Activated CD8-positive, alpha-beta memory T cell treated with anti-CD3 and anti-CD28 coated beads for 4 hours (primary cell): Measurements from ENCODE around the gene MAGEA2B.
"Not testable (repeated sequence)": the region's sequence is repeated elsewhere in the genome, so short reads cannot be mapped to it uniquely, and the experiment has no call there.

Source experiments
- DNase-seq, 2 donors: peaks; one replicate each; pipeline ENCODE4 v3.0.0-alpha.2; 2020; ENCODE audit warnings: low read depth in 2 of 2

MAGEA2B gene, protein sequence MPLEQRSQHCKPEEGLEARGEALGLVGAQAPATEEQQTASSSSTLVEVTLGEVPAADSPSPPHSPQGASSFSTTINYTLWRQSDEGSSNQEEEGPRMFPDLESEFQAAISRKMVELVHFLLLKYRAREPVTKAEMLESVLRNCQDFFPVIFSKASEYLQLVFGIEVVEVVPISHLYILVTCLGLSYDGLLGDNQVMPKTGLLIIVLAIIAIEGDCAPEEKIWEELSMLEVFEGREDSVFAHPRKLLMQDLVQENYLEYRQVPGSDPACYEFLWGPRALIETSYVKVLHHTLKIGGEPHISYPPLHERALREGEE

GRCh38 chrX:152713815-152714787 lies at the start of gene MAGEA2B:
Gene MAGEA2B (plus strand): TSS chrX:152714628. CDS start chrX:152717107, 2,479 bp downstream.
- not testable (repeated sequence) for DNase-seq

- DNase-seq, result no peak
Measured at GRCh38 chrX:152674135-152674534, 40.3 kb upstream of the MAGEA2B start.

DNA sequence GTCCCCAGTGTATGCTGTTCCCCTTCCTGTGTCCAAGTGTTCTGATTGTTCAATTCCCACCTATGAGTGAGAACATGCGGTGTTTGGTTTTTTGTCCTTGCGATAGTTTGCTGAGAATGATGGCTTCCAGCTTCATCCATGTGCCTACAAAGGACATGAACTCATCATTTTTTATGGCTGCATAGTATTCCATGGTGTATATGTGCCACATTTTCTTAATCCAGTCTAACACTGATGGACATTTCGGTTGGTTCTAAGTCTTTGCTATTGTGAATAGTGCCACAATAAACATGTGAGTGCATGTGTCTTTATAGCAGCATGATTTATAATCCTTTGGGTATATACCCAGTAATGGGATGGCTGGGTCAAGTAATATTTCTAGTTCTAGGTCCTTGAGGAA lies 39.8 kb upstream of the MAGEA2B start:
- DNase-seq, result not testable (repeated sequence)

DNA sequence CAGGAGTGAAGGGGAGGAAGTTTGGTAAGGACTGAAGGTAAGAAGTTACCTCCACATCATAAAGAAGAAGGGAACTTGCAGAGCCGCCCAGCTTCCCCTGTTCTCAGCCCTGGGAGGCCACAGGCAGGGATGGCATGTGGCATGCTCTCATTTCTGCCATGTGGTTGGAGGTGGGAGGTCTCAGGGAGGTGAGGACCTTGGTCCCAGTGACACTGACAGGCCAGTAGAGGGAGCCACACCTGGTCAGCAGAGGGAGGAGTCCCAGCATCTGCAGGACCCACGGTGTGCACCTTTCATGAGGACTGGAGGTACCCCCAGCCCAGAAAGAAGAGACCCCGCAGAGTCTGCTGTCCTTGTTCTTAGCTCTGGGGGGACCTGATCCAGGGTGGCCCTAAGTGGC lies 33.4 kb upstream of the MAGEA2B start:
- not testable (repeated sequence) for DNase-seq

DNA sequence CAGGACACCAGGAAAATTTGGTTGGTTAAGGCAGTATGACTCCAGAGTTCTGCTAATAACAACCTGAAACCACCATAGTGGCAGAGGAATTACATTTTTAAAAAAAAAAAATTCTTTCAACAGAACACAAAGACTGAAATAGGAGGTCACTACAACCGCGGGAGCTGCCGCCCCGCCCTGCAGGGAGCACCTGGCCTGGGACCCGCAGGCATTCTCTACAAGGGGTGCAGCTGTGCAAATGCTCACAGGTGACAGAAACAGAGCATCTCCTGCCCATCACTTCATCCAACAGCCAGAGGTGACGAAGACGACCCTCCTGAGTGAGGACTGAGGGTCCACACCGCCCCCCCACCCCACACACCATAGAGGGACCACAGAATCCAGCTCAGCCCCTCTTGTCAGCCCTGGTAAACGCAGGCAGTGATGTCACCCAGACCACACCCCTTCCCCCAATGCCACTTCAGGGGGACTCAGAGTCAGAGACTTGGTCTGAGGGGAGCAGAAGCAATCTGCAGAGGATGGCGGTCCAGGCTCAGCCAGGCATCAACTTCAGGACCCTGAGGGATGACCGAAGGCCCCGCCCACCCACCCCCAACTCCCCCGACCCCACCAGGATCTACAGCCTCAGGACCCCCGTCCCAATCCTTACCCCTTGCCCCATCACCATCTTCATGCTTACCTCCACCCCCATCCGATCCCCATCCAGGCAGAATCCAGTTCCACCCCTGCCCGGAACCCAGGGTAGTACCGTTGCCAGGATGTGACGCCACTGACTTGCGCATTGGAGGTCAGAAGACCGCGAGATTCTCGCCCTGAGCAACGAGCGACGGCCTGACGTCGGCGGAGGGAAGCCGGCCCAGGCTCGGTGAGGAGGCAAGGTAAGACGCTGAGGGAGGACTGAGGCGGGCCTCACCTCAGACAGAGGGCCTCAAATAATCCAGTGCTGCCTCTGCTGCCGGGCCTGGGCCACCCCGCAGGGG lies 16.2 kb upstream of the MAGEA2B start, which contains the start of gene MAGEA3:
Gene MAGEA3 (plus strand): TSS at position 843 of the 980 bp plus-strand sequence. CDS start 2,039 bp downstream, outside the sequence.
- not testable (repeated sequence) for DNase-seq

DNA sequence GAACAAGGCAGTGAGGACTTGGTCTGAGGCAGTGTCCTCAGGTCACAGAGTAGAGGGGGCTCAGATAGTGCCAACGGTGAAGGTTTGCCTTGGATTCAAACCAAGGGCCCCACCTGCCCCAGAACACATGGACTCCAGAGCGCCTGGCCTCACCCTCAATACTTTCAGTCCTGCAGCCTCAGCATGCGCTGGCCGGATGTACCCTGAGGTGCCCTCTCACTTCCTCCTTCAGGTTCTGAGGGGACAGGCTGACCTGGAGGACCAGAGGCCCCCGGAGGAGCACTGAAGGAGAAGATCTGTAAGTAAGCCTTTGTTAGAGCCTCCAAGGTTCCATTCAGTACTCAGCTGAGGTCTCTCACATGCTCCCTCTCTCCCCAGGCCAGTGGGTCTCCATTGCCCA lies 14.0 kb upstream of the MAGEA2B start:
- not testable (repeated sequence) for DNase-seq

DNA sequence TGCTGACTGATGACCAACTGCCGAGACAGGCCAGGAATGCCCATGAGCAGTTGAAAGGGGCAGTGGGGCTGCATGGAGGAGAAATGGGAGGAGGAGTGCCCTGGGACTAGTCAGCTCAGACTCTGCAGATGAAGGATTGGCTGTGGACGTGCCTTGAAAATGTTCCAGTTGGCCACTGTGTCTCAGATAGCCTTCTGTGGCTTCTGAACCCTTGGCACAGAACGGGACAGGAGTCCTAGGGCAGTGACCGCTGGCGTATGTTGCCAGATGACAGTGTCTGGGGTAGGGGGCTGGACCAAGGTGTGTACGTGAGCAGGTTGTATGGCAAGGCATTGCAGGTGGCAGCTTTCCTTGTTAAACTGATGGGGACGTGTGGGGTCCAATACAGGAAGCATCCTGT lies 7.9 kb upstream of the MAGEA2B start:
- not testable (repeated sequence) for DNase-seq

GRCh38 chrX:152709173-152709572 lies 5.3 kb upstream of the MAGEA2B start, which contains the start of gene CSAG2:
Gene CSAG2 (minus strand): TSS chrX:152709273. CDS start chrX:152709112, 161 bp downstream.
- not testable (repeated sequence) for DNase-seq

DNA sequence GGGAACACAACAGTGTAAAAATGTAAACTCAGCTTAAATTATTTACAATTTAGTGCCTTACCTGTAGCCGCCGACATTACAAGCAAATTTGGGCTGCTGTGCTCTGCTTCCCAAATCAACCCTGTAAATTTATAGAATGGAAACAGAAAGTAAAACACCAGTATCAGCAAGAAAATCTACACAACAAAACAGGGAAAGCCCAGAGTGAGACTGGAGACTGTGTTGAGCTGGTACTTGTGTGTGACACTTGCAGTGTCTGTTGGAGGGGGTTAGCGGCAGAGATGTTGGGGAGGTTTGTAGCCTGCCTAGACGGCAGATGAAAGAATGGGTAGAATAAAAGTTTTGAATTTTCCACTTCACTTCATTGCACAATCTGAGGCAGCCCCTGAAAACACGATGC lies 1.2 kb upstream of the MAGEA2B start:
- DNase-seq, result not testable (repeated sequence)

DNA sequence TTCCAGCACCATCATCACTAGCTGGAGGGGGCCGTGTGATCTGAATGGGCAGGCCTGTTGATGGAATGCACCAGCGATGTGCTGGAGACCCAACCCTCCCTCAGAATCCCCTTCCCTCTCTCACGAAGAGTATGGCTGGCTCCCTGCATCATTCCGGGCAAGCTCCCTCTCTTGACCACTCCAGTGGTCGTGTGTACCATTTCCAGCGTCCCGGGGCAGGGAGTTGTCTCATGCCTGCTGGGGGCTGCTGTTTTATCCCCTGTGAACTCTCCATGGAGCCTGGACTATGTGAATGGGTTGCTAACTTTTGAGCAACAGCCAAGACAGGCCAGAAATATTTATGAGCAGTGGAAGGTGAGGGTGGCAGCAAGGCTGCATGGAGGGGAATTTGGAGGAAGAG lies 11.0 kb downstream of the MAGEA2B start:
- DNase-seq, result no peak

- no peak for DNase-seq
Measured at GRCh38 chrX:152733261-152733975, 19.0 kb downstream of the MAGEA2B start, which contains the start of the genes CSAG1 and MAGEA12. Gene CSAG1 (minus strand): TSS chrX:152733721. CDS start chrX:152732460, 1,261 bp downstream. Gene MAGEA12 (plus strand): TSS chrX:152733757. CDS start chrX:152736162, 2,405 bp downstream.

- not testable (repeated sequence) for DNase-seq
Measured at GRCh38 chrX:152734143-152734858, 19.9 kb downstream of the MAGEA2B start.

DNA sequence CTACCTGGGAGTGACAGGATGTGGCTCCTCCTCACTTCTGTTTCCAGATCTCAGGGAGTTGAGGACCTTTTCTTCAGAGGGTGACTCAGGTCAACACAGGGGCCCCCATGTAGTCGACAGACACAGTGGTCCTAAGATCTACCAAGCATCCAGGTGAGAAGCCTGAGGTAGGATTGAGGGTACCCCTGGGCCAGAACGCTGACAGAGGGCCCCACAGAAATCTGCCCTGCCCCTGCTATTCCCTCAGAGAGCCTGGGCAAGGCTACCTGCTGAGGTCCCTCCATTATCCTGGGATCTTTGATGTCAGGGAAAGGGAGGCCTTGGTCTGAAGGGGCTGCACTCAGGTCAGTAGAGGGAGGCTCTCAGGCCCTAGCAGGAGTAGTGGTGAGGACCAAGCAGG lies 20.7 kb downstream of the MAGEA2B start:
- DNase-seq, result no peak

DNA sequence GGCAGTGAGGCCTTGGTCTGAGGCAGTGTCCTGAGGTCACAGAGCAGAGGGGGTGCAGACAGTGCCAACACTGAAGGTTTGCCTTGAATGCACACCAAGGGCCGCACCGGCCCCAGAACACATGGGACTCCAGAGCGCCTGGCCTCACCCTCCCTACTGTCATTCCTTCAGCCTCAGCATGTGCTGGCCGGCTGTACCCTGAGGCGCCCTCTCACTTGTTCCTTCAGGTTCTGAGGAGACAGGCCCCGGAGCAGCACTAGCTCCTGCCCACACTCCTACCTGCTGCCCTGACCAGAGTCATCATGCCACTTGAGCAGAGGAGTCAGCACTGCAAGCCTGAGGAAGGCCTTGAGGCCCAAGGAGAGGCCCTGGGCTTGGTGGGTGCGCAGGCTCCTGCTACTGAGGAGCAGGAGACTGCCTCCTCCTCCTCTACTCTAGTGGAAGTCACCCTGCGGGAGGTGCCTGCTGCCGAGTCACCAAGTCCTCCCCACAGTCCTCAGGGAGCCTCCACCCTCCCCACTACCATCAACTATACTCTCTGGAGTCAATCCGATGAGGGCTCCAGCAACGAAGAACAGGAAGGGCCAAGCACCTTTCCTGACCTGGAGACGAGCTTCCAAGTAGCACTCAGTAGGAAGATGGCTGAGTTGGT lies 21.6 kb downstream of the MAGEA2B start:
- no peak for DNase-seq

DNA sequence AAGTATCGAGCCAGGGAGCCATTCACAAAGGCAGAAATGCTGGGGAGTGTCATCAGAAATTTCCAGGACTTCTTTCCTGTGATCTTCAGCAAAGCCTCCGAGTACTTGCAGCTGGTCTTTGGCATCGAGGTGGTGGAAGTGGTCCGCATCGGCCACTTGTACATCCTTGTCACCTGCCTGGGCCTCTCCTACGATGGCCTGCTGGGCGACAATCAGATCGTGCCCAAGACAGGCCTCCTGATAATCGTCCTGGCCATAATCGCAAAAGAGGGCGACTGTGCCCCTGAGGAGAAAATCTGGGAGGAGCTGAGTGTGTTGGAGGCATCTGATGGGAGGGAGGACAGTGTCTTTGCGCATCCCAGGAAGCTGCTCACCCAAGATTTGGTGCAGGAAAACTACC lies 22.1 kb downstream of the MAGEA2B start:
- not testable (repeated sequence) for DNase-seq

GRCh38 chrX:152738560-152738959 lies 24.1 kb downstream of the MAGEA2B start:
- DNase-seq, result no peak

GRCh38 chrX:152753686-152754650 lies 39.5 kb downstream of the MAGEA2B start, which contains the start of gene MAGEA2:
Gene MAGEA2 (minus strand): TSS chrX:152753842. CDS start chrX:152751363, 2,479 bp downstream.
- DNase-seq, result not testable (repeated sequence)

DNA sequence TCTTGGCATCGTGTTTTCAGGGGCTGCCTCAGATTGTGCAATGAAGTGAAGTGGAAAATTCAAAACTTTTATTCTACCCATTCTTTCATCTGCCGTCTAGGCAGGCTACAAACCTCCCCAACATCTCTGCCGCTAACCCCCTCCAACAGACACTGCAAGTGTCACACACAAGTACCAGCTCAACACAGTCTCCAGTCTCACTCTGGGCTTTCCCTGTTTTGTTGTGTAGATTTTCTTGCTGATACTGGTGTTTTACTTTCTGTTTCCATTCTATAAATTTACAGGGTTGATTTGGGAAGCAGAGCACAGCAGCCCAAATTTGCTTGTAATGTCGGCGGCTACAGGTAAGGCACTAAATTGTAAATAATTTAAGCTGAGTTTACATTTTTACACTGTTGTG lies 40.4 kb downstream of the MAGEA2B start:
- DNase-seq, result not testable (repeated sequence)
